H1 (cell line): Measurements from ENCODE around the gene ATR. TPM values are rescaled to one million over a fixed set of nuclear protein-coding genes. Genes with fewer than 3 reads are reported as not detected.

Experiments
- CTCF ChIA-PET: fragments of 300-600 bp; sonication (Branson Sonifier 250); formaldehyde crosslinking; loops from one replicate; lab custom pipeline; 2021; ENCODE audit not compliant: partially characterized antibody; lab: Charles Lee
- POLR2A ChIA-PET: fragments of 300-600 bp; sonication (Branson Sonifier 250); formaldehyde crosslinking; loops from one replicate; lab custom pipeline; 2021; ENCODE audit warnings: inconsistent platforms; ENCODE audit not compliant: partially characterized antibody; lab: Charles Lee
- DNase-seq, 2 experiments: peaks; one replicate each; pipeline versions ENCODE4 v3.0.0 to v3.0.0-alpha.2; 2010 to 2022; ENCODE audit warnings: low spot score in 2 of 2, low read depth in 1 of 2, mixed read lengths in 1 of 2
- FAIRE-seq: peaks from 2 replicates; lab custom pipeline; 2011; peaks lifted over from hg19 to GRCh38; lab: Jason Lieb, UNC
- H2AFZ ChIP-seq: 2 replicates; pipeline ENCODE4 v1.8.1; 2012; ENCODE audit warnings: low read length, inconsistent platforms
- H2AK5ac ChIP-seq: 2 replicates; pipeline ENCODE4 v1.6.1; 2013; ENCODE audit warnings: low read depth, low read length
- H2BK120ac ChIP-seq: replicated peaks from 2 replicates; pipeline ENCODE3; 2013; ENCODE audit warnings: low read depth, low read length, inconsistent platforms
- H2BK12ac ChIP-seq: 2 replicates; pipeline ENCODE4 v1.6.1; 2013; ENCODE audit warnings: low read depth, low read length
- H2BK15ac ChIP-seq: 2 replicates; pipeline ENCODE4 v1.6.1; 2013; ENCODE audit warnings: low read length
- H2BK20ac ChIP-seq: 2 replicates; pipeline ENCODE4 v1.6.1; 2013; ENCODE audit warnings: low read length
- H2BK5ac ChIP-seq: 2 replicates; pipeline ENCODE4 v1.6.1; 2013; ENCODE audit warnings: low read depth, low read length
- H3K14ac ChIP-seq: 2 replicates; pipeline ENCODE4 v1.6.1; 2013; ENCODE audit warnings: inconsistent platforms; ENCODE audit not compliant: insufficient read length
- H3K18ac ChIP-seq: 2 replicates; pipeline ENCODE4 v1.6.1; 2013; ENCODE audit warnings: low read length; ENCODE audit errors: extremely low read depth
- H3K23ac ChIP-seq: 2 replicates; pipeline ENCODE4 v1.6.1; 2013; ENCODE audit warnings: inconsistent platforms; ENCODE audit not compliant: insufficient read length
- H3K23me2 ChIP-seq: 2 replicates; pipeline ENCODE4 v1.6.1; 2013; ENCODE audit warnings: low read depth, low read length
- H3K27ac ChIP-seq: 2 replicates; pipeline ENCODE4 v1.6.1; 2011; ENCODE audit warnings: low read depth, low read length, inconsistent platforms
- H3K27me3 ChIP-seq, 4 experiments: replicated peaks in 1 of 4; 1 replicate in 1 of 4; 2 replicates in 3 of 4; pipeline versions ENCODE4 v1.6.1 to v1.8.1; 2011 to 2013; ENCODE audit warnings: low read length in 3 of 4, mild to moderate bottlenecking in 3 of 4, inconsistent platforms in 2 of 4, mixed read lengths in 2 of 4, moderate library complexity in 1 of 4; ENCODE audit not compliant: control insufficient read depth in 3 of 4, insufficient read depth in 3 of 4; ENCODE audit errors: extremely low read depth in 1 of 4
- H3K36me3 ChIP-seq, 4 experiments: 2 replicates each; pipeline versions ENCODE4 v1.6.1 to v1.8.1; 2011 to 2013; ENCODE audit warnings: mild to moderate bottlenecking in 4 of 4, low read length in 3 of 4, moderate library complexity in 2 of 4, control low read depth in 1 of 4, inconsistent platforms in 1 of 4; ENCODE audit not compliant: insufficient read depth in 4 of 4, control insufficient read depth in 2 of 4
- H3K4ac ChIP-seq: replicated peaks from 2 replicates; pipeline ENCODE3; 2013; ENCODE audit warnings: low read length, low read depth, mixed read lengths, inconsistent platforms; ENCODE audit not compliant: insufficient read length
- H3K4me1 ChIP-seq, 4 experiments: replicated peaks in 1 of 4; 1 replicate in 1 of 4; 2 replicates in 3 of 4; pipeline versions ENCODE4 v1.6.1 to v1.8.1; 2011 to 2013; ENCODE audit warnings: low read length in 3 of 4, inconsistent platforms in 2 of 4, mixed read lengths in 1 of 4; ENCODE audit not compliant: insufficient read depth in 4 of 4, control insufficient read depth in 3 of 4
- H3K4me2 ChIP-seq, 2 experiments: 2 replicates each; pipeline versions ENCODE4 v1.6.1 to v1.8.1; 2011 to 2013; ENCODE audit warnings: low read depth in 2 of 2, low read length in 2 of 2, control low read depth in 1 of 2, inconsistent platforms in 1 of 2, mild to moderate bottlenecking in 1 of 2; ENCODE audit not compliant: insufficient read depth in 1 of 2
- H3K4me3 ChIP-seq, 4 experiments: fragments of 200-600, 300-600 bp in 1 of 4; sonication (generic), shearing (Covaris generic), sonication (Bioruptor Twin) in 1 of 4; 2 replicates each; pipeline versions ENCODE4 v1.5.1 to v1.8.1; 2011 to 2016; ENCODE audit warnings: low read length in 4 of 4, low read depth in 3 of 4, control low read depth in 2 of 4, inconsistent platforms in 2 of 4, mild to moderate bottlenecking in 2 of 4, mixed read lengths in 1 of 4, moderate library complexity in 1 of 4; ENCODE audit not compliant: insufficient read depth in 2 of 4; ENCODE audit errors: extremely low read depth in 1 of 4
- H3K56ac ChIP-seq: replicated peaks from 2 replicates; pipeline ENCODE3; 2013; ENCODE audit warnings: low read depth, mild to moderate bottlenecking, mixed read lengths, low read length, inconsistent platforms; ENCODE audit not compliant: insufficient read length
- H3K79me1 ChIP-seq: 2 replicates; pipeline ENCODE4 v1.6.1; 2013; ENCODE audit warnings: low read depth, low read length, control low read depth
- H3K79me2 ChIP-seq, 2 experiments: 2 replicates each; pipeline versions ENCODE4 v1.6.1 to v1.8.1; 2012 to 2013; ENCODE audit warnings: low read length in 2 of 2, mild to moderate bottlenecking in 2 of 2, inconsistent platforms in 1 of 2; ENCODE audit not compliant: insufficient read depth in 2 of 2, control insufficient read depth in 1 of 2
- H3K9ac ChIP-seq, 4 experiments: replicated peaks in 1 of 4; 1 replicate in 1 of 4; 2 replicates in 3 of 4; pipeline versions ENCODE4 v1.6.1 to v1.8.1; 2011 to 2013; ENCODE audit warnings: low read depth in 3 of 4, low read length in 3 of 4, control low read depth in 2 of 4, mild to moderate bottlenecking in 2 of 4, moderate library complexity in 2 of 4, inconsistent platforms in 1 of 4; ENCODE audit errors: extremely low read depth in 1 of 4
- H3K9me3 ChIP-seq, 2 experiments: 2 replicates each; pipeline versions ENCODE4 v1.6.1 to v1.8.1; 2012 to 2013; ENCODE audit warnings: mild to moderate bottlenecking in 2 of 2, moderate library complexity in 2 of 2, control low read depth in 1 of 2, inconsistent platforms in 1 of 2, low read depth in 1 of 2, low read length in 1 of 2, mixed read lengths in 1 of 2; ENCODE audit not compliant: insufficient read depth in 2 of 2
- H4K20me1 ChIP-seq, 2 experiments: replicated peaks in 1 of 2; 2 replicates each; pipeline versions ENCODE3 to v1.8.1; 2011 to 2013; ENCODE audit warnings: inconsistent platforms in 2 of 2, low read length in 2 of 2, mild to moderate bottlenecking in 1 of 2; ENCODE audit not compliant: insufficient read depth in 2 of 2, control insufficient read depth in 1 of 2
- H4K5ac ChIP-seq: 2 replicates; pipeline ENCODE4 v1.6.1; 2013; ENCODE audit warnings: low read length, low read depth, mixed read lengths, inconsistent platforms; ENCODE audit not compliant: insufficient read length
- H4K8ac ChIP-seq: 2 replicates; pipeline ENCODE4 v1.8.0; 2013; ENCODE audit warnings: mild to moderate bottlenecking, moderate library complexity, low read length, inconsistent platforms; ENCODE audit not compliant: insufficient read depth; ENCODE audit errors: extremely low read depth
- H4K91ac ChIP-seq: replicated peaks from 2 replicates; pipeline ENCODE3; 2013; ENCODE audit warnings: low read length, mixed read lengths, inconsistent platforms; ENCODE audit not compliant: insufficient read length
- CBX5 ChIP-seq: fragments of 300-800, 300-1000 bp; sonication (generic); IDR thresholded peaks from 2 replicates; pipeline ENCODE4 v1.7.1; 2016; ENCODE audit warnings: antibody characterized with exemption, low read length, low read depth
- GABPA ChIP-seq: IDR thresholded peaks from 2 replicates; pipeline ENCODE4 v1.6.1; 2011; ENCODE audit warnings: mild to moderate bottlenecking, low read length, moderate library complexity, borderline replicate concordance; ENCODE audit not compliant: insufficient read depth
- GTF2F1 ChIP-seq: IDR thresholded peaks from 2 replicates; pipeline ENCODE4 v1.6.1; 2012; ENCODE audit warnings: low read depth, low read length, improper control_type of control experiment, borderline replicate concordance
- HDAC2 ChIP-seq, 2 experiments: fragments of 300-600 bp in 1 of 2; sonication (generic) in 1 of 2; IDR thresholded peaks; 2 replicates each; pipeline ENCODE4 v1.6.1; 2011 to 2012; ENCODE audit warnings: low read depth in 2 of 2, low read length in 2 of 2, mild to moderate bottlenecking in 2 of 2, moderate library complexity in 2 of 2, borderline replicate concordance in 1 of 2, inconsistent platforms in 1 of 2
- HDAC6 ChIP-seq: IDR thresholded peaks from one replicate; pipeline ENCODE4 v1.7.1; 2012; ENCODE audit warnings: low read depth, mild to moderate bottlenecking, inconsistent platforms, low read length, moderate library complexity
- JUN ChIP-seq: IDR thresholded peaks from 2 replicates; pipeline ENCODE4 v1.6.1; 2011; ENCODE audit warnings: low read depth, mild to moderate bottlenecking, improper control_type of control experiment, low read length
- JUND ChIP-seq: IDR thresholded peaks from 2 replicates; pipeline ENCODE4 v1.6.1; 2011; ENCODE audit warnings: mild to moderate bottlenecking, improper control_type of control experiment, low read length
- MAFK ChIP-seq: IDR thresholded peaks from 2 replicates; pipeline ENCODE4 v1.6.1; 2012; ENCODE audit warnings: low read depth, mild to moderate bottlenecking, improper control_type of control experiment, low read length
- NANOG ChIP-seq: IDR thresholded peaks from 2 replicates; pipeline ENCODE4 v1.6.1; 2011; ENCODE audit warnings: low read length, low read depth, mild to moderate bottlenecking, inconsistent platforms; ENCODE audit not compliant: insufficient read depth, poor library complexity, severe bottlenecking
- POLR2A ChIP-seq, 2 experiments: IDR thresholded peaks; 1 replicate in 1 of 2; 2 replicates in 1 of 2; pipeline ENCODE4 v1.6.1; 2011; ENCODE audit warnings: low read depth in 2 of 2, low read length in 2 of 2, mild to moderate bottlenecking in 2 of 2; ENCODE audit errors: control extremely low read depth in 1 of 2
- POLR2AphosphoS5 ChIP-seq: IDR thresholded peaks from 2 replicates; pipeline ENCODE4 v1.6.1; 2011; ENCODE audit warnings: low read depth, low read length
- RBBP5 ChIP-seq: IDR thresholded peaks from 2 replicates; pipeline ENCODE4 v1.7.1; 2012; ENCODE audit warnings: low read depth, mild to moderate bottlenecking, inconsistent platforms, low read length, moderate library complexity, borderline replicate concordance
- SP1 ChIP-seq: IDR thresholded peaks from 2 replicates; pipeline ENCODE4 v1.6.1; 2011; ENCODE audit warnings: low read depth, low read length
- SP4 ChIP-seq: IDR thresholded peaks from 2 replicates; pipeline ENCODE4 v1.6.1; 2012; ENCODE audit warnings: low read length, inconsistent platforms
- SUZ12 ChIP-seq: fragments of 200-600 bp; sonication (generic); IDR thresholded peaks from 2 replicates; pipeline ENCODE4 v1.6.1; 2012; ENCODE audit warnings: mild to moderate bottlenecking, inconsistent platforms, low read length, moderate library complexity, mixed read lengths
- TEAD4 ChIP-seq: IDR thresholded peaks from 2 replicates; pipeline ENCODE4 v1.6.1; 2012; ENCODE audit warnings: low read depth, low read length, inconsistent platforms, mixed read lengths
- WGBS, 2 experiments: shearing (Covaris generic) in 1 of 2; methylation state at CpG; one replicate each; pipeline versions ENCODE4 v1.1.6 to v1.1.7; 2013 to 2015; ENCODE audit warnings: low lambda C conversion rate in 2 of 2, mixed read lengths in 2 of 2, inconsistent platforms in 1 of 2, low coverage in 1 of 2, missing lambda C conversion rate in 1 of 2; ENCODE audit not compliant: insufficient replicate concordance in 2 of 2, insufficient coverage in 1 of 2, insufficient read length in 1 of 2; ENCODE audit errors: extremely low coverage in 1 of 2, missing lambda C conversion rate in 1 of 2; 5-methylcytosine and 5-hydroxymethylcytosine counted together
- polyA plus RNA-seq, 7 experiments: library from polyadenylated mRNA; depleted of rRNA in 3 of 7; stranded (reverse) in 5 of 7; unstranded in 2 of 7; fragments of >200 nt in 5 of 7; fragments of 200-250 nt in 2 of 7; gene quantifications; 1 replicate in 5 of 7; 2 replicates in 1 of 7; 4 replicates in 1 of 7; pipeline versions ENCODE4 v1.2.1 to v1.2.3, GENCODE V29; 2011 to 2013; ENCODE audit warnings: missing spikeins in 2 of 7, mixed read lengths in 2 of 7
- total RNA-seq: library from RNA; stranded (reverse); fragmentation: NEBNext Ultra II Directional; extraction: Animal tissue kit (Norgen Biotek cat#: 25700); gene quantifications from 2 replicates; pipeline ENCODE4 v1.2.1, GENCODE V29; 2021

Gene ATR
- total and polyA plus RNA-seq, 2 of the 8 experiments (the other 6 are each of a cell fraction or from before 2014, with no cell fraction given): 8.4 to 23.2 TPM

- Histone ChIP-seq H4K8ac (no peak overlapping the region), H3K9me3 (no peaks in the 10 kb centered on the region), H3K79me1 (no peaks in the 10 kb centered on the region), H3K4ac (no peak overlapping the region), H3K27me3 (no peaks in the 10 kb centered on the region), H3K79me2 (peaks cover 0 to 5% of the 10 kb centered on the region in 2 experiments; a peak in 1 of 4 replicates), H3K23ac (no peak overlapping the region), H3K36me3 (no peaks in the 10 kb centered on the region), H3K18ac (no peak overlapping the region), H4K20me1 (no peaks in the 10 kb centered on the region), H3K4me2 (no peak overlapping the region), H2BK15ac (no peak overlapping the region), H3K27ac (no peak overlapping the region), H3K4me1 (peaks cover 0 to 2% (median 0%) of the 10 kb centered on the region in 4 experiments; a peak in 1 of 7 replicates), H2BK5ac (no peak overlapping the region), H2BK120ac (no peak overlapping the region), H4K5ac (no peak overlapping the region), H2BK20ac (no peak overlapping the region), H2BK12ac (no peak overlapping the region), H3K56ac (no peak overlapping the region), H3K14ac (no peak overlapping the region), H3K23me2 (no peaks in the 10 kb centered on the region), H3K9ac (no peak overlapping the region), H2AK5ac (no peak overlapping the region), H2AFZ (no peak overlapping the region), H3K4me3 (no peak overlapping the region), H4K91ac (no peak overlapping the region)
- ChIA-PET CTCF (interaction anchor here (0.7 to 1.0 kb wide), 2 partner anchors 14 to 214 kb away, joined by 4 read pairs; no protein-coding TSS in a partner anchor), POLR2A (no interaction called here)
- FAIRE-seq: no peak
- WGBS, 2 experiments: 92% methylated on average over 2 of the region's 2 CpGs; no CpG with 5 or more reads in 1 of the 2 experiments
- no peak for DNase-seq
- TF ChIP-seq HDAC2 (IDR thresholded peaks at IDR 0.05; ENCODE audit: borderline replicate concordance in 1 of 2, low read depth in 2 of 2, low read length in 2 of 2) (no peak), MAFK (no peak), TEAD4 (no peak), GABPA (no peak), SP4 (no peak), JUND (no peak), SUZ12 (no peak), HDAC6 (no peak), CBX5 (no peak), POLR2A (IDR thresholded peaks at IDR 0.05; ENCODE audit: control extremely low read depth in 1 of 2, low read depth in 2 of 2, low read length in 2 of 2) (no peak), SP1 (no peak), GTF2F1 (no peak), RBBP5 (no peak), NANOG (no peak), JUN (no peak), POLR2AphosphoS5 (no peak)
Measured at GRCh38 chr3:142615171-142615570, 36.6 kb upstream of the ATR start.
